Effector CD8-positive, alpha-beta T cell (primary cell): ENCODE measurements around the gene KCNC3.

Experiments
- DNase-seq: peaks from one replicate; lab custom pipeline; 2025; lab: John Stamatoyannopoulos, UW

Gene KCNC3

DNA sequence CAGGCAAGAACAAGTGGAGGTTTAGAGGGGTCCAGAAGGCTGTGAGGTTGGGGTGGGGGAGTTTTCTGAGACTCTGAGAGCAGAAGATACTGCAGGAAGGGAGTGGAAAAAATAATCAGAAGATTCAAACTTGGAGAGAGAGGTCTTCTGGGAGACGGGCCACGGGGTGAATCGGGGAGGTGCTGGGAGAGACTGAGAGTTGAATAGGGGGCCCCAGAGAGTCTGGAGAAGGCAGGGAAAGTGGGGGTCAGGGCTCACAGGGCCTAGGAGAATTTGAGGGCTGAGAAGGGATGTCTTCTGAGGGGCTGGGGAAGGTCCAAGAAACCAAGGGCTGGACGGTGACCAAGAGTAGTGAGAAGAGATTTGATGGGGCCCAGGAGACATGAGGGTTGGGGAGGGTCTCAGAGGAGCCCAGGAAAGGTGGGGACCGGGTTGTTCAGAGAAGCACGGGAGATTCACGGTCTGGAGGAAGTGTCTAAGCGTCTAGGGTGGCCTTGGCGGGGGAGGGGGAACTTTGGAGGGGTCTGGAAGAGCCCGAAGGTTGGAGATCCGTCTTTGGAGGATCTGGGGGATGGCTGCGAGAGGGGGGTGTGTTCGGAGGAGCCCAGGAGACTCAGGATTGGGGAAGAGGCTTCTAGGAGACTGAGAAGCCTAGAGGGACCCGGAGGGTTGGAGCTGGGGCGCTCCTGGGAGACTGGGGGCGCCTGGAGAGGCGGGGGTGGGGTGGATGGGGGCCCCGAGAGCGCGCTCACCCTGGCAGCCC is 1.5 kb downstream of the KCNC3 start:
- no peak for DNase-seq

GRCh38 chr19:50327013-50327412 is 2.2 kb downstream of the KCNC3 start:
- DNase-seq, result no peak

GRCh38 chr19:50326101-50326664 is 3.0 kb downstream of the KCNC3 start:
- no peak for DNase-seq

DNA sequence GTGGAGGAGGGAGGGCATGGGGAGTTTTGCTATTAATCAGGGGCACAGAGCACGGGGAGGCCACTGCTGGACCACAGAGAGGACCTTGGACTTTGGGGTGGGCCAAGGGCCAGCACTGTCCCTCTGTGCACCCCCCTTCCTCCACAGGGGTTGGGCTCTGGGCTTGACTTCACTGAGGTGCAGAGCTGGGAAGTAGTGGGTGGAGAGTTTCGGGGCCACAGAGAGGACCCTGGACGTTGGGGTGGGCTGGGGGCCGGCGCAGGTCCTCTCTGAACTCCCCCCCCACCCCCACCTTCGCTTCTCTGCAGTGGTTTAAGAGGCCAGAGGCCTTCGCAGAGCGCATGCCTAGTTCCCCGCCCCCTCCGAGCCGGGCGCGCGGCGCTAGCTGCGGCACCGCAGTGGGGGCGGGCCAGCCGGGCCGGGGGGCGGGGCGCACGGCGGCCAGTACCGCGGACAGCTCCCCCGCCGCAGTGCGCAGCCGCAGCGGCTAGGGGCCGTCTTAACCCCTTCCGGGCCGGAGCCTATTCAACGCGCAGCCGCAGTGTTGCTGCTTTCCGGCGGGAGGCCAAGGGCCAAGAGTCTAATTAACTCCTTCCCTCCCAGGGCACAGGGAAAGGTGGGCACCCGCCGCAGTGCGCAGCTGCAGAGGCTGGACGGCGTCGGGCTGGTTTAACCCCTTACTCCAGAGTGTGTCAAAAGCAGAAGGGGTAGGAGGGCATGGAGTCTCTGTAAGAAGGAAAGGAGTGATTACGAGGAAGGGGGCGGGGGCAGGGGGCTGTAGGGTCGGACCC is 3.7 kb downstream of the KCNC3 start:
- peak; percentile 25 for DNase-seq

DNA sequence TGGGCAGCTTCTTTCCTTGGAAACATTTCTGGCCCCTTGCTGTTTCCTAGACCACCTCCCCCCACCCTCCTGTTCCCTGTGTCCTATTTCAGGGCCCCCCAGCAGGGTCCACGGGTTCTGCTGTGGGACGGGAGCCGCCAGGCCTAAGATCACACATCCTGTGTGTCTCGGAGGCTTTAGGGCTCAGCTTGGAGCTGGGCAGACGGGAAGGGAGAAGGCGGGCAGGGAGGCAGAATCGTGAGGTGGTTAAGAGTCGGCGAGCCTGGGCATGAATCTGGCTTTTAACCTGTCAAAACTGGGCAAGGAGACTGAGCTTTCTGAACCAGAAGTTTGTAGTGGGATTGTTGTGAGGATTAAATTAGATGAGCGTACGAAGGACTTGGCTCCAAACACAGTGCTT is 4.8 kb downstream of the KCNC3 start:
- no peak for DNase-seq

- DNase-seq, result no peak
Measured at GRCh38 chr19:50323782-50324133, 5.4 kb downstream of the KCNC3 start.

DNA sequence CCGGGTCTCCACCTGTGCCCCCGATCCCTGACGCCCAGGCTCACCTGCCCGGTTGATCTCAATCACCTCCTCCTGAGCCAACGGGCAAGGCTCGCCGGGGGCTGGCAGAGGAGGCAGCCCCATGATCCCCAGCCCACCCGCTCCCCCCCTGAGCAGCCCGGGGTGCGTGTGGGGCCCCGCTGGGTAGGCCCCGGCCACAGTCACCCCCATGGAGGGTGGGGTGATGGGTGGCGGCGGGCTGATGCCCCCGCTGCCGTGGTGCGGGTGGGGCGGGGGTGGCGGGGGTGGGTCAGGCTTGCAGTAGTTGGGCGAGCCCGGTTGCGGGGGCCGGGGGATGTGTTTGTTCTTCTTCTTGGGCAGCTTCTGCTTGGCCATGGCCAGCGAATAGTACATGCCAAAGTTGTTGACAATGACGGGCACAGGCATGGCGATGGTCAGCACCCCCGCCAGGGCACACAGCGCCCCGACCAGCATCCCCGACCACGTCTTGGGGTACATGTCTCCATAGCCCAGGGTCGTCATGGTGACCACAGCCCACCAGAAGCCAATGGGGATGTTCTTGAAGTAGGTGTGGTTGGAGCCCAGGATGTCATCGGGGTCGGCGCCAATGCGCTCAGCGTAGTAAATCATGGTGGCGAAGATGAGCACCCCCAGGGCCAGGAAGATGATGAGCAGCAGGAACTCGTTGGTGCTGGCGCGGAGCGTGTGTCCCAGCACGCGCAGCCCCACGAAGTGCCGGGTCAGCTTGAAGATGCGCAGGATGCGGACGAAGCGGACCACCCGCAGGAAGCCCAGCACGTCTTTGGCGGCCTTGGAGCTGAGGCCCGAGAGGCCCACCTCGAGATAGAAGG is 6.0 kb downstream of the KCNC3 start:
- no peak for DNase-seq

DNA sequence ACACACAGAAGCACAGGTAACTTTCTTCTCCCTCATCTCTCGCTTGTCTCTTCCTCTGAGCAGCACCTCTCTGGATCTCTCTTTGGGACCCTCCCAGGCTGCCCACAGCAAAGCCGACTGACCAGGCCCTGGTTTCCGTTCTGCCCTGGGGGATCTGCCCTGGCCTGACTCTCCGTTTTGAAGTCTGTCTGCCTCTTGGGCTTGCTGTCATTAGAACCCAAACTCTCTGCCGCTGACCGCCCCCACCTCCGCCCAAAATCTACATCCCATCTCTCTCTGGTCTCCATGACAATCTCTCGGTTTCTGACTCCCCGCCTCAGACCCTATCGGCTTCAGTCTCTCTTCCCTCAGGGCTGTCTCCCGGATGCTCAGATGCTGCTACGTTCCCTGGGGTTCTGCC is 6.9 kb downstream of the KCNC3 start:
- no peak for DNase-seq

DNA sequence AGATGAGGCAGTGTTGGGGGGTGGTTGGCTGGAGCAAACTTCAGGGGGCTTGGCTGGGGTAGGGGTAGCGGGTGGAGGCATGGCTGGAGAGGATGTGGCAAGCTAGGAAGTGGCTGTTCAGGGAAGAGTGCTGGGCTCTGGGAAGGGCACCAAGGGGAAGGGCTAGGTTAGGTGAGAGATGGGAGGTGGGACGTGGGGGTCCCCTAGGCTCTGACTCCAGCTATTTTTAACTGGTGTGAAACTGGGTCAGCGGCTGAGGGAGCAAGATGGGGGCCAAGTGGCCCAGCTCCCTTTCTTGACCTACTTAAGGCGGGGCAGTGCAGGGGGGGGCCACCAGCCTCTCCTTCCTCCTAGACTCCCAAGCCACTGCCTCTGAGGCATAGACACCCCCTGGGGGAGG is 7.3 kb downstream of the KCNC3 start:
- DNase-seq, result no peak

DNA sequence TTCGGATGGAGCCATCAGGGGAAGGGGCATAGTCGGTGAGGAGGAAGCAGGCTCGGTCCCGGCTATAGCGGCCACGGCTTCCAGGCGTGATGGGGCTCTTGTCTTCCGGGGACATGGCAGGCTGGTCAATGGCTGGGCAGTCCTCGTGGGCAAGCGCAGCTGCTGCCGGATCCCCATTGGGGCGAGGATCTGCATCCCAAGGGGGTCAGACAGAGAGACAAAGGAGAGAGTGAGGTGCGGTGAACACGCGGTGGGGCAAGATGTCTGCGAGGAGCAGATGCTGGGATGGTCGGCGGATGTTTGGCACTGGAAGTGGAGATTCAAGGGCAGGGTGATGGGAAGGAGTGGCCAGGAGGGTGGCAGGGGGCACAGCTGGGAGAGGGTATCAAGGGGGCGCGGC is 8.6 kb downstream of the KCNC3 start:
- DNase-seq, result no peak

DNA sequence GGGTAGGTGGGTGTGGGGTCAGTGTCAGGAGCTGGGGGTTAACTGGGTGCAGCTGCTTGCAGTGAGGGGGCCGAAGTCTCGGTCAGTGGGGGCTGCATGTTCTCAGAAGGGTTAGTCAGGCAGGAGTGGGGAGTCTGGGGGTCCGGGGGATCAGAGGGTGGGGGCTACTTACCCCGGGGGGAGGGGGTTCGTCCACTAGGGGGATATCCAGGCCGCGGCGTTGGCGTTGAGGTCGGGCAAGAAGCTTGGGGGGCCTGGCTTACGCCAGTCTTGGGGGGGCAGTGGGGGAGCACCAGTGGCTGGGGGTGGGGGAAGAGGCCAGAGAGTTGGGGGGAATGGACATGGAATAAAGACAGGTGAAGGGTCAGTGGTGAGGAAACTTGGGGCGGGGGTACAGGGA is 9.1 kb downstream of the KCNC3 start:
- DNase-seq, result no peak

- DNase-seq, result no peak
Measured at GRCh38 chr19:50319156-50319555, 10.0 kb downstream of the KCNC3 start.

DNA sequence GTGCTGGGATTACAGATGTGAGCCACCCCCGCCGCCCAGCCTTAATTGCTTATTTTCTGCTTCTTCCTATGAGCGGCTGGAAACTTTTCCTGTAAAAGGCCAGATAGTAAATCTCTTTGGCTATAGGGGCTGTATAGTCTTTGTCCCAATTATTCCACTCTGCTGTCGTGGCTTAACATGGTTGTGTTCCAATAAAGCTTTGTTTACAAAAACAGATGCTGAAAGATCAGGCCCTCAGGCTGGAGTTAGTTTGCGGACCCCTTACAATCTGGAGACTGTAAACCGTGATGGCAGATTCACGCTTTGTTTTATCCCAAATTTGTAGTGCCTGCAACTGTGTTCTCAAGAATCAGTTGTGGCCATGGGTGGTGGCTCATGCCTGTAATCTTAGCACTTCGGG is 10.7 kb downstream of the KCNC3 start:
- no peak for DNase-seq

DNA sequence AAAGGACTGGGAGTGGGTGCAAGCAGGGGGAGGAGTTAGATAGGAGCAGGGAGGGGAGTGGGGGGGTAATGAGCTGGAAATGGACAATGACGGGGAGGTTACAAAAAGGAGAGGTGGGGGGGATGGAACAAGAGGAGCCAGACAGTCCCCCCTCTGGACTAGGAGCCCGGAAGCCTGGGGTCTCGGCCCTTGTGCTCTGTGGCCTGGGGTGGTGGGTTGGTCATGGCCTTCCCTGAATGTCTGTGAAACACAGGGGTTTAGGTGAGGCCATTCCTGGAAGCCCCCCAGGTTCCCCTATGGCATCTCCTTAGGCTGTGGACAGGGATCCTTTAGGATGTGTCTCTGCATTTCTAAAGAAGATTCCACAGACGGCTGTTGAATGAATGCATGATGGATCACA is 12.1 kb downstream of the KCNC3 start:
- DNase-seq, result no peak

GRCh38 chr19:50315773-50316448 is 13.3 kb downstream of the KCNC3 start:
- DNase-seq, result no peak

DNA sequence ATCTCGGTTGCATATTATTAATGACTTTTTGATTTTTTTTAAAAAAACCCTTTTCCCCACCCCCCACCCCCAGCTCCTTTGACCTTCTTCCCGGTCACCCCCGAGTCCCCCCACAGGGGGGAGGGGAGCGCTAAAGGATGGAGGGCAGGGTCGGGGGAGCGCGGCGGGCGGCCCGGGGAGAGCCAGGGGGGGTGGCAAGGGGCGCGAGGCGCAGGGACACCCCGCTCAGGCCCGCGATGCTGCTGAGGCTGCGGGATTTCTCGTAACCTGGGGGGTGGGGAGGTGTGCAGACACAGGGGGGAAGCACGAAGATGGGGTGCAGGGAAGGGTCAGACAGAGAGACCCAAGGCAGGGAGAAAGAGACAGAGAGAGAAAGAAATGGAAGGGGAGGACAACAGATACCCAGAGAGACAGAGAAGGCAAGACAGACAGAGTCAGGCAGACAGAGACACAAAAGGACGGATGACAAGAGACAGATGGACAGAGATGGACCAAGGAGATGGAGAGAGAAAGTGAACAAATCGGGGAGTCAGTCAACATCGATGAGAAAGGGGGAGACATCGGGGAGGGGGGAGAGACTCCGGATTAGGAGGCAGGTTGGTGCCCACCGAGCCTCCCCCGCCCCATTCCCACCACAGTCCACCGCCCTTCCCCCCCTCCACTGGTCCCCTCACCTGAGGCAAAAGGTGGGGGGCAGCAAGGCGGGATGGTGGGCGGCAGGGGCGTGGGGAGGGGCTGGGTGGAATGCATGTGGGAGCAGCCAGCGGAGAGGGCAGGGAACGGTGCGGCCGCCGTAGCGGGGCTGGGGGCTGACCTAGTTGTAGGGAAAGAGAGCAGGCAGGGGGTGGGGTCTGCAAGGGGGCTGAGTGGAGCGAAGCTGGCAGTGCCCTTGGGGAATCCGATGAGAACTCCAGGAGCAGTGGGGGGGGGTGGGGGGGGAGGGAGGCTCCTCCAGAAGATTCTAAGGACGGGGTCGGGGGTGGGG is 14.2 kb downstream of the KCNC3 start:
- no peak for DNase-seq

DNA sequence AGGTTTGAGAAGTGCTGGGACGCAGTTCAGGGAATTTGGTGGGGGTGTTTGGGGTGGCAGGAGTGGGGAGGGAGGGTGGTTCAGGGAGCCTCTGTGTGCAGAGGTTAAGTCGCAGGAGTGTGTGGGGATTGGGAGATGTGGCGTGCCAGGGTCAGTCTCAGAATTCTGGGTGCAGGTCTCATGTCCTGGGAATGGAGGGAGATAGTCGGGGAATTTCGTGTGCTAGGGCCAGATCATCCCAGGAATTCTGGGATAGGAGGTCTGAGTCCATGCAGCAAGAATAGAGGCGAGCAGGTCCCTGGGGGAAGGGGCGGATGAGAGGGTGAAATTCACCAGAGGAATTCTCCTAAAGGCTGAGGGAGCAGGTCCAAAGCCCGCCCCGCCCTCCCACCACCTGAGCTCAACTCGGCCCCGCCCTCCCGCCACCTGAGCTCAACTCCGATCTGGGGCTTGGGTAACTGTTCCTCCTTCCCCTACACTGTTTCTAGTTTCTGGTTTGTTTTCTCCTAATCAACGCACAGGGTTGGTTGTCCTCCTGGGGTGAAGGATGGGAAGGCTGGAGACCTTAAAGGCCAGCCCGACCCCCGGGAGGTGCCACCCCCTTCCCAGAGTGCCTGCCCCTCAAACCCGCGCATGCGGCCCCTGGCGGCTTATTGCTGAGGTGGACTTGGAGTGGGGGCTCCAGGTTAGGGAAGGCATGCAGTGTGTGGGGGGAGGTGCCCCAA is 15.2 kb downstream of the KCNC3 start:
- DNase-seq, result no peak

DNA sequence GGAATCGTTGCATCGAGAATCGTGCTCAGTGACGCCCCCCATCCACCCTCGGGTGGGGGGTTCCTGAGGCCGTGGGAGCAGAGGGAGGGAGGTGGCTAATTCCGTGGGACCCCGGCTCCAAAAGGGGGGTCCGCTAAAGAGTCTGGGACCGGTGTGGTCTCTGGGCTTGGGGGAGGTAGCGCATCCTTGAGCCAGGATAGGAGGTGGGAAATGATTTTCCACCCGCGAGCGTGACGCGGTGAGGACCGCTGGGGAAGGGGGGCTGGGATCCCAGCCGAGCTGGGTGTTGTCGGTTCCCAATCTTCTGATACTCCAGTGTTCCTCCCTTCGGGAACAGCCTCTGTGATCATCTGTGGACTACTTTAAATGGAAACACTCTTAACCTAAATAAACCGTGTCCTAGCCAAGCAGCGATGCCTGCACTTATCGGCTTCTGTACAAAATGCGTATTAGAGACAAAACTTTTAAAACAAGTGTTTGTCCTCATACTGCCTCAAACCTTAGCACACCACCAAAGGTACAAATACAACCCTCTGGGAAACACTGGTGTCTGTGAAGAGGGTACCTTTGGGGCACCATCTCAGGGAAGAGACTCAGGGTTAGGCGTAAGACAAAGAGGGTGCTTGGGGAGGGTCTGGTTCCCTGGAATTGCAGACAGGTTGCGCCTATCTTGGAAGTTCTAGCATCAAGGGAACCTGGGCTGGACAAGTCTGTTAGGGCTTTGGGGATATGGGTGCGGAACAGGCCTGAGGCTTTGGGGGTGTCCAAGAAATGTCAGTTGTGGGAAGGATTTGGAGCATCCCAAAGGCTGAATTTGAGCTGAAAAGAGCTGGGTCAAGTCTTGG is 16.0 kb downstream of the KCNC3 start:
- no peak for DNase-seq
